Breast epithelium (tissue), 4 donors: Measurements from ENCODE around the gene UBE2L3. TPM values are rescaled to one million over a fixed set of nuclear protein-coding genes. Genes with fewer than 3 reads are reported as not detected.
A peak's percentile ranks its signal among the peaks of the same experiment; 100 is the strongest.

ENCODE experiments used
- DNase-seq, 2 donors: peaks; one replicate each; pipeline ENCODE4 v3.0.0-alpha.2; 2019; ENCODE audit warnings: low spot score in 2 of 2
- H3K27ac ChIP-seq, 2 donors: fragments of 200-600 bp; sonication (generic) in 1 of 2; one replicate each; pipeline ENCODE4 v1.5.1; 2016 to 2019; ENCODE audit warnings: mild to moderate bottlenecking in 1 of 2
- H3K27me3 ChIP-seq, 2 donors: fragments of 200-600 bp; sonication (generic) in 1 of 2; one replicate each; pipeline versions ENCODE4 v1.5.1 to v1.6.0; 2017 to 2019; ENCODE audit warnings: control low read depth in 1 of 2, mild to moderate bottlenecking in 1 of 2
- H3K36me3 ChIP-seq: fragments of 200-600 bp; one replicate; pipeline ENCODE4 v1.5.1; 2019
- H3K4me1 ChIP-seq, 2 donors: fragments of 200-600 bp; sonication (generic); one replicate each; pipeline ENCODE4 v1.5.1; 2016 to 2019; ENCODE audit warnings: control low read depth in 1 of 2
- H3K4me3 ChIP-seq, 3 donors: fragments of 200-600 bp; sonication (generic); 1 replicate in 2 of 3; 2 replicates in 1 of 3; pipeline ENCODE4 v1.5.1; 2016 to 2019; ENCODE audit warnings: mild to moderate bottlenecking in 3 of 3, moderate library complexity in 2 of 3
- H3K9me3 ChIP-seq, 2 donors: fragments of 200-600 bp; sonication (generic) in 1 of 2; one replicate each; pipeline ENCODE4 v1.5.1; 2016 to 2019; ENCODE audit warnings: control low read depth in 1 of 2
- CTCF ChIP-seq, 3 donors: fragments of 450-650 bp; IDR thresholded peaks; one replicate each; pipeline ENCODE4 v1.5.1; 2016 to 2017; ENCODE audit warnings: antibody characterized with exemption in 3 of 3, mild to moderate bottlenecking in 3 of 3, moderate library complexity in 3 of 3
- POLR2A ChIP-seq: fragments of 450-650 bp; IDR thresholded peaks from one replicate; pipeline ENCODE4 v1.6.1; 2016; ENCODE audit warnings: antibody characterized with exemption, mild to moderate bottlenecking, moderate library complexity
- POLR2AphosphoS5 ChIP-seq, 3 donors: sonication (generic); formaldehyde crosslinking; IDR thresholded peaks; one replicate each; pipeline ENCODE4 v1.6.1; 2017; ENCODE audit warnings: antibody characterized with exemption in 3 of 3
- intact Hi-C: fragments of 100-400 bp; cut with DNase I; formaldehyde crosslinking; loops from one replicate; pipeline ENCODE4 v1.15.1; 2023; ENCODE audit warnings: low total_unique reads
- total RNA-seq, 3 donors: library from RNA; depleted of rRNA; stranded (reverse); fragments of >200 nt; gene quantifications; one replicate each; pipeline ENCODE4 v1.1.0, GENCODE V29; 2016

UBE2L3 gene
- total RNA-seq, 3 donors from 2014 or later = 34.1 to 40.8 (median 38.3) TPM

- no peaks in the 10 kb centered on the region for H3K9me3 ChIP-seq
- peak; percentile 56 to 87 (median 87) for TF ChIP-seq CTCF (IDR thresholded peaks at IDR 0.05)
- TF ChIP-seq POLR2AphosphoS5 (IDR thresholded peaks at IDR 0.05) = no peak
- no peaks in the 10 kb centered on the region for H3K27me3 ChIP-seq
- H3K4me1 ChIP-seq = peaks cover 0 to 11% of the 10 kb centered on the region in 2 donors
- no peak overlapping the region for H3K27ac ChIP-seq
- no peaks in the 10 kb centered on the region for H3K36me3 ChIP-seq
- H3K4me3 ChIP-seq = no peak overlapping the region
- peak; percentile 69 to 73 for DNase-seq
- intact Hi-C loops = no loop called here
These were observed 79.4 kb downstream of the UBE2L3 start for GRCh38 chr22:21646608-21647590.

- Histone ChIP-seq H3K27me3 (no peaks in the 10 kb centered on the region), H3K4me3 (no peak overlapping the region), H3K4me1 (peaks cover 0 to 7% of the 10 kb centered on the region in 2 donors), H3K27ac (no peak overlapping the region), H3K9me3 (no peaks in the 10 kb centered on the region), H3K36me3 (no peaks in the 10 kb centered on the region)
- intact Hi-C loops = no loop called here
- no peak for DNase-seq
- no peak for TF ChIP-seq CTCF (IDR thresholded peaks at IDR 0.05)
- no peak for TF ChIP-seq POLR2AphosphoS5 (IDR thresholded peaks at IDR 0.05)
- no peak for TF ChIP-seq POLR2A
These were observed 82.8 kb downstream of the UBE2L3 start for GRCh38 chr22:21650280-21650679.

- H3K36me3 ChIP-seq = no peaks in the 10 kb centered on the region
- DNase-seq = no peak
- no peak for TF ChIP-seq CTCF (IDR thresholded peaks at IDR 0.05)
- TF ChIP-seq POLR2A = no peak
- TF ChIP-seq POLR2AphosphoS5 (IDR thresholded peaks at IDR 0.05) = no peak
- H3K4me3 ChIP-seq = peak overlapping the region; percentile 50 to 91 (median 58)
- no peaks in the 10 kb centered on the region for H3K9me3 ChIP-seq
- H3K27ac ChIP-seq = no peak overlapping the region
- intact Hi-C loops = no loop called here
- H3K27me3 ChIP-seq = no peaks in the 10 kb centered on the region
- H3K4me1 ChIP-seq = peaks cover 0 to 7% of the 10 kb centered on the region in 2 donors
These were observed 83.5 kb downstream of the UBE2L3 start for GRCh38 chr22:21650823-21651520.

- Histone ChIP-seq H3K27ac (no peak overlapping the region), H3K27me3 (no peaks in the 10 kb centered on the region), H3K4me3 (peak overlapping the region; percentile 50 to 91 (median 58)), H3K36me3 (no peaks in the 10 kb centered on the region), H3K4me1 (peaks cover 0 to 7% of the 10 kb centered on the region in 2 donors), H3K9me3 (no peaks in the 10 kb centered on the region)
- DNase-seq = no peak
- TF ChIP-seq POLR2A (no peak), CTCF (IDR thresholded peaks at IDR 0.05) (no peak), POLR2AphosphoS5 (IDR thresholded peaks at IDR 0.05) (no peak)
- intact Hi-C loops = no loop called here
These were observed 84.1 kb downstream of the UBE2L3 start for GRCh38 chr22:21651521-21652009.
